OCI-M2 (cell line): ENCODE measurements around the gene SCCPDH.

Experiments
- DNase-seq: peaks from one replicate; lab custom pipeline; 2025; ENCODE audit not compliant: unreplicated experiment; lab: John Stamatoyannopoulos, UW

The SCCPDH gene

GRCh38 chr1:246748006-246748405 is 23.8 kb downstream of the SCCPDH start:
- no peak for DNase-seq

DNA sequence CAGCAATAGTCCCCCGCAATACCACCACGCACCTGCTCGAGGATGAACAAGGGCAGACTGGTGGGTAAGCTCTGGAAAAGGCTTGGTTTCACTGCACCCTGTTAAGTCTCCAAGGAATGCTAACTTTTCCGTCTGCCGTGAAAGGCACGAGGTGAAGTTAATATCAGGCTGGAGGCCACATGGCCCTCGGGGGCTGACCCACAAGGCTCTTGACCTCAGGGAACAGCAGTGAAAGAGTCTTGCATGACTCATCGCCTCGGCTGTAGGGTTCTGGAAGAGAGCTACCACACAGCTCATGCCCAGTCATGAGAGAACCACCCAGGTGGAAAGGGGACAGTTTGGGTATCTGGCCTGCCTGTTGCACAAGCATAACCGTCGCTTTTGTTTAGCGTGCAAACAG is 24.7 kb downstream of the SCCPDH start:
- no peak for DNase-seq

DNA sequence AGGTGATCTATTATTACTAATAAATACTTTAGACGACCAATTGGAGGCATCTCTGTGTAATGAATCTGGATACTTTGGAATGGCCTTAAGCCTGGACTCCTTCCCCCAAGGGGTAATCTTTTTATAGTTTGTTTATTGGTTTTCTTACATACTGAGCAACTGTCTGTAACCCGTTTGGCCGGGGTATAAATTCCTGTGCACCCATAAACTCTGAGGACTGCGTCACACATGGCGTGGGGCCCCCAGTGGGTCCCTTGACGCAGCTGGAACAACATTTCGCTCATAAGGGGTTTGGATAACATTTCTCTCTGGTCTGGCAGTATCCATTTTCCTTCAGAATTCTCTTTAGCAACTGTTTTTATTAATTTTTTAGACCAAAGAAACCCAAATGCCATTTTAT is 26.5 kb downstream of the SCCPDH start:
- DNase-seq = no peak

GRCh38 chr1:246753670-246754535 is 29.7 kb downstream of the SCCPDH start:
- DNase-seq = no peak

DNA sequence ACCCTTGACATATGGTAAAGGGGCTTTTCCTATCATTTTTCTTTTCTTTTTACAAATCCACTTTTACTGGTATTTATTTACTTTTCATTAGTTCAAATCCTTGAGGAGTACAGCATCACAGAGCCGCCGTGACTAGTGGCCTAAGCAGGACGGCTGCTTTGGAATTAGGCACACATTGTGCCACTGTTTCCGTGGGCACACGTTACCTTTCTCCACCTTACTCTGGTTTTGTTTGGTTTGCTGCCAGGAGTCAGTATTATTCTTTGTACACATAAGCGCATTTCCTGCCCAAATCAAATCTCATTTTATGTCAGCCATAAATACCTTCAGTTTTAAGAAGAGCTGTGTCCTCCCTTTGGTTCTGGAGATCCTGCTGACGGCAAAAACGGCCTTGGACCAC is 31.2 kb downstream of the SCCPDH start:
- no peak for DNase-seq

DNA sequence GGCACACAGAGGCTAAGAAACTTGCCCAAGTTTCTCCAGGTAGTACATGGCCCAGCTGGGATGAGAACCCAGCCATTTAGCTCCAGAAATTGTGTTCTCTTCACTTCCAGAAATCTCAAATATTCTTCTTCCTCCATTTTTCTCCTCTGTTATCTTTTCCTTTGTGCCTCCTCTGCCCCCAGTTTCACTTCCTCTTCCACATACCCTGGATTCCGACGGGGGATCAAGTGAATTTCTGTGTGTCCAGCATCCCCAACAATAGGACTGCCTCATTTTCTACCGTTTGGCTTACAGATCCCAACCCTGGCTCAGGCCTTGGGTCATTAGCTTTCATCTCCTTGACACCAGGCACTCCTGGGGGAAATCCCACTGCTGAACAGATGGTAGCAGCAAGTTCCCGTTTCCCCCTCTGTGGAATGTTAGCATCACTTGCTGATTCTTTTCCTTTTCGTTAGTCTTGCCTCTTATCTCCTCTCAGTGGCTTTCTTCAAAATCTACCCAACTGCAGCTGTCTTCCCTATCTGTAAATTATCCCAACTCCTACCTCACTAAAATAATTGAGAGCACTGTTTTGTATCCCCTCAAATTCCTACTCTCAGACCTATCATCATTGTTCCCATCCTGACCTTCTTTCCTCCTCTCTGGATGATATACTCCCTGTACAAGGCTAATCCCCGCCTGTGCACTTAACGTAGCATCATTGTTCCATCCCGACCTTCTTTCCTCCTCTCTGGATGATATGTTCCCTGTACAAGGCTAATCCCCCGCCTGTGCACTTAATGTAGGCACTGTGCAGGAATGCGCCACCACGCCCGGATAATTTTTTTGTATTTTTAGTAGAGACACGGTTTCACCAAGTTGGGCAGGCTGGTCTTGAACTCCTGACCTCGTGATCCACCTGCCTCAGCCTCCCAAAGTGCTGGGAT is 36.5 kb downstream of the SCCPDH start:
- no peak for DNase-seq

DNA sequence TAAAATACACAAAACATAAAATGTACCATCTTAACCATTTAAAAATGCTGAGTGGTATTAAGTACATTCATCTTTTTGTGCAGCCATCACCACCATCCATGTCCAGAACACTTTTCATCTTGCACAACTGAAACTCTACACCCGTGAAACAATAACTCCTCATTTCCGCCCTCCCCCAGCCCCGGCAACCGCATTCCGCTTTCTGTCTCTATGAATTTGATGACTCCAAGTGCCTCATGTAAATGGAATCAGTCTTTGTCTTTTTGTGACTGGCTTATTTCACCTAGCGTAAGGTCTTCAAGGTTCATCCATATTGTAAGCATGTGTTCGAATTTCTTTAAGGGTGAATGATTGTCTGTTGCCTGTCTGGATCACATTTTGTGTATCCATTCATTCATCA is 37.2 kb downstream of the SCCPDH start:
- no peak for DNase-seq

DNA sequence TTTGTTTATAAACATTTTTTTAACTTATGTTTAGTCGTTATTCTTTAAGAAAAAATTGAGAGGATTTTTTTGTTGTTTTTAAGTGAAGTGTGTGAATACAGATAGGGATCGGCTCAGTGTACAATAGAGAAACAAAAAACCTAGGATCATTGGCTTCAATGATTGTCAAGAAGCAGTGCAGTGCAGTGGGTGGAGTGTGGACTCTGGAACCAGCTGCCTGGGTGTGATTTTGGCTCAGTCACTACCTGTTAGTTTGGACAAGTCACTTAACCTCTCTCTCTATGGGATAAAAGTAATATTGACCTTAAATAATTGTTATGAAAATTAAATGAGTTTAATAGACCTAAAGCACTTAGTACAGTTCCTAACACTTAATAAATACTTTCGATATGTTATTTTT is 41.3 kb downstream of the SCCPDH start:
- DNase-seq = no peak

- no peak for DNase-seq
Observed at GRCh38 chr1:246768403-246769020, 44.3 kb downstream of the SCCPDH start.

DNA sequence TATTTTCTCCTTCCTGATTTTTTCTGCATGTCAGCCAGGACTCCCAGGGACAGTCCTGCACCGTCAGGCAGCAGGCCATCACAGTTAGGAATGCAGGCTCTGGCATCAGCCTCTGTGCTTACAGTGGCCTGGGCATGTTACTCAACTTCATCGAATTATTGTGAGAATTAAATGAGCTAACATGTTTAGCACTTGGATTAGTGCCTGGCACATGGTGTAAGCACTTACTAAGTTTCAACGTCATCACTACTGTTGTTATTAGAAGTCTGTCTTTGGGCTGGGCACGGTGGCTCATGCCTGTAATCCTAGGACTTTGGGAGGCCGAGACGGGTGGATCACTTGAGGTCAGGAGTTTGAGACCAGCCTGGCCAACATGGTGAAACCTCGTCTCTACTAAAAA is 45.1 kb downstream of the SCCPDH start:
- no peak for DNase-seq

- no peak for DNase-seq
Observed at GRCh38 chr1:246771366-246771765, 47.2 kb downstream of the SCCPDH start.

GRCh38 chr1:246772686-246773085 is 48.5 kb downstream of the SCCPDH start:
- no peak for DNase-seq

GRCh38 chr1:246773213-246773641 is 49.0 kb downstream of the SCCPDH start:
- no peak for DNase-seq

DNA sequence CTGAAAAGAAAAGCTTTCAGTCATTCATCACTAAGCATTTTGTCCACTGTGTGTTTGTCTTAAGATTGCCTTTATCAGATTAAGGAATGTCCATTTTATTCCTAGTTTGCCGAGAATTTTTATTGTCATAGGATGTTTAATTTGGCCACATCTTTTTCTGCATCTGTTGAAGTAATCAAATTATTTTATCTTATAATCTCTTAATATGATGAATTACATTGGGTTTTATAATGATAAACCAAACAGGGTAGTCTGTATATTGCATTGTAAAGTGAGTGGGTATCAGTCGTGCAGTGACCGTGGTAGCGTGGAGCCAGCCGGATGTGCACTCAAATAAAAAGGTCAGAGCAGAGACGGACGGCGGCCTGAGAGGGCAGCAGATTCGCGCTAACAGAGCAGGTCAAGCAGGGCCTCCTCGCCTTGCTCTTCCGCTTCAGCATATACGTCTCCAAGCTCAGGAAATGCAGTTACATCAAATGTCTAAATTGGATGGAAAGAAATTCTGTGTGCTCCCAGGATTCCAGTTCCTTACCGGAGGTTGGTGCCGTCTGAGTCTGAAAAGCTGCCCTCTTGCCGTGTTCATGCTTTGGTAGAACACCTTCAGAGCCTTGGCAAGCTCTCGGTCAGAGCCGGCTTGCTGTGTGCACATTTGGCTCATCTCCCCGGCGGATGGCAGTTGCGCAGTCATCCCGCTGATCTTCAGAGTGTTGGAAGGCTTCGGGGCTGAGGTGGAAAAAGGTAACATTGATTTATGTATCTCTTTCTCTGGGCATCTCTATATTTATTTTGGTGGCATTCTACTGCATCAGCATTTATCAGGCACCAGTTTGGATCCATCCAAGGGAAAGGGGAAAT is 51.5 kb downstream of the SCCPDH start:
- DNase-seq = no peak

GRCh38 chr1:246776923-246777322 is 52.7 kb downstream of the SCCPDH start:
- DNase-seq = no peak

GRCh38 chr1:246778663-246779062 is 54.5 kb downstream of the SCCPDH start:
- DNase-seq = no peak

GRCh38 chr1:246779561-246780175 is 55.5 kb downstream of the SCCPDH start:
- DNase-seq = no peak

DNA sequence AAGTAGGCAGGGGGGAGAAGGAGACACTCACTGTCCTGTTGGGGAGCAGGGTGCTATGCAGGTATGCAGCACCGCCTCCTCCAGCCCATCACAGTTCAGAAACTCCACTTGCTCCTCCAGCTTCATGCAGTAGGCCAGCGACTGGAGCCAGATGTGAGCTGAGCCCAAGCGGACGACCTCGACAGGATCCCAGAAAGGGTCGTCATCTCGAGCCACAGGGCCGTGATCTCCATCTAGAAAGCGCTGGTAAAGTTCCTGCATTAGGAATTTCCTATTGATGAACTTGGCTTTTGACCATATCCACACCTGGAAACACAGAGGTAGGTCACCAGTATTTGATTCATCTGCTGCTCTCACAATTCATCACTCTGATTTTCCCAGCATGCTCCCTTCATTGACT is 56.1 kb downstream of the SCCPDH start:
- no peak for DNase-seq

DNA sequence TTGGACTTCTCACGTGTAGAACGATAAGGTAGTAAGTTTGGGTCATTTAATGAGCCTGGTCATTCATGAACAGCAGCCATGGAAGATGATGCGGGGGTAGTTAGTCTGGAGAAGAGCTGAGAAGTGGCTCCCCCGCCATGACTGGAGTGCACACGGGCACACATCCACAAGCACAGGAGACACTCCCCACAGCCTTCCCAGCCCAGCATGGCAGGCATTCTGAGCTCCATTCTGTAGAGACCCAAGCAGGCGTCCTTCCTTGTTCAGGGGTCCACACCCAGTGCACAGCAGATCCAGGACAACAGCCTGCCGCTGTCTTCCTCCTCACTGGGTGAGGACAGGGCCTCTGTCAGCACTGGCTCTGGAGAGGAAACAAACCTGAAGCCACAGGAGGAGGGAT is 57.0 kb downstream of the SCCPDH start:
- no peak for DNase-seq
